HG02610 (cell line): Measurements from ENCODE around the gene MVD.

Source experiments
- ATAC-seq: cut with Tn5 transposase; IDR thresholded peaks from one replicate; pipeline ENCODE4 v1.9.1; 2021; ENCODE audit warnings: mild to moderate bottlenecking, moderate library complexity; ENCODE audit not compliant: unreplicated experiment

The MVD gene

GRCh38 chr16:88662843-88663606, at the start of gene MVD:
Gene MVD (minus strand): TSS chr16:88663091. CDS start chr16:88663080, 11 bp downstream.
- ATAC-seq, result peak; percentile 93

- ATAC-seq, result no peak
Observed at GRCh38 chr16:88712362-88712979, 49.6 kb upstream of the MVD start.

GRCh38 chr16:88711750-88712340, 49.0 kb upstream of the MVD start:
- no peak for ATAC-seq

- ATAC-seq, result no peak
Observed at GRCh38 chr16:88710556-88710955, 47.7 kb upstream of the MVD start.

- no peak for ATAC-seq
Observed at GRCh38 chr16:88706965-88707826, 44.3 kb upstream of the MVD start.

- peak; percentile 69 for ATAC-seq
Observed at GRCh38 chr16:88706229-88706964, 43.5 kb upstream of the MVD start, which contains the start of the genes CTU2 and RNF166. Gene CTU2 (plus strand): TSS chr16:88706503. CDS start chr16:88706531, 28 bp downstream. Gene RNF166 (minus strand): TSS chr16:88706408. CDS start chr16:88706325, 83 bp downstream.

- peak; percentile 11 for ATAC-seq
Observed at GRCh38 chr16:88705801-88706228, 42.9 kb upstream of the MVD start.

- no peak for ATAC-seq
Observed at GRCh38 chr16:88705076-88705684, 42.3 kb upstream of the MVD start.

GRCh38 chr16:88703486-88704309, 40.8 kb upstream of the MVD start:
- ATAC-seq, result no peak

GRCh38 chr16:88702371-88703210, 39.7 kb upstream of the MVD start:
- no peak for ATAC-seq

- no peak for ATAC-seq
Observed at GRCh38 chr16:88701581-88702370, 38.9 kb upstream of the MVD start.

GRCh38 chr16:88700636-88701482, 38.0 kb upstream of the MVD start:
- peak; percentile 73 for ATAC-seq

- ATAC-seq, result no peak
Observed at GRCh38 chr16:88700322-88700635, 37.4 kb upstream of the MVD start.

- no peak for ATAC-seq
Observed at GRCh38 chr16:88699180-88699579, 36.3 kb upstream of the MVD start.

GRCh38 chr16:88698646-88699045, 35.8 kb upstream of the MVD start:
- ATAC-seq, result no peak

GRCh38 chr16:88697831-88698615, 35.1 kb upstream of the MVD start:
- ATAC-seq, result no peak
